Natural killer cell (primary cell): ENCODE measurements around the gene ANKRD13A. TPM values are rescaled to one million over a fixed set of nuclear protein-coding genes. Genes with fewer than 3 reads are reported as not detected.

Experiments used
- ATAC-seq, 3 donors: fragments of 150-1000 bp in 2 of 3; fragments of 200-7000 bp in 1 of 3; cut with Tn5 transposase; 1 replicate in 1 of 3; 2 replicates in 2 of 3; pipeline ENCODE4 v1.10.0; 2021; ENCODE audit warnings: mild to moderate bottlenecking in 2 of 3, moderate library complexity in 2 of 3
- DNase-seq, 2 donors: peaks; one replicate each; pipeline versions ENCODE4 v3.0.0 to v3.0.0-alpha.2; 2013 to 2021; ENCODE audit warnings: mixed read lengths in 1 of 2
- H3K27ac ChIP-seq: one replicate; pipeline ENCODE4 v1.5.1; 2013; ENCODE audit warnings: mild to moderate bottlenecking, low read length
- H3K27me3 ChIP-seq: one replicate; pipeline ENCODE4 v1.6.1; 2013; ENCODE audit warnings: low read length; ENCODE audit not compliant: control insufficient read depth, insufficient read depth
- H3K36me3 ChIP-seq: one replicate; pipeline ENCODE4 v1.6.1; 2013; ENCODE audit warnings: low read length; ENCODE audit not compliant: control insufficient read depth, insufficient read depth
- H3K4me1 ChIP-seq: one replicate; pipeline ENCODE4 v1.6.1; 2013; ENCODE audit warnings: low read length; ENCODE audit not compliant: control insufficient read depth, insufficient read depth
- H3K4me3 ChIP-seq: one replicate; pipeline ENCODE4 v1.5.1; 2013; ENCODE audit warnings: low read length
- H3K9me3 ChIP-seq: one replicate; pipeline ENCODE4 v1.6.1; 2013; ENCODE audit warnings: low read length; ENCODE audit not compliant: control insufficient read depth, insufficient read depth
- H3K27ac Mint-ChIP-seq, 2 donors: one replicate each; pipeline ENCODE4 v1.8.0; 2022; ENCODE audit warnings: mild to moderate bottlenecking in 2 of 2, mixed read lengths in 2 of 2, moderate library complexity in 1 of 2
- H3K27me3 Mint-ChIP-seq, 2 donors: one replicate each; pipeline ENCODE4 v1.8.0; 2022; ENCODE audit warnings: low read depth in 2 of 2, mixed read lengths in 2 of 2
- H3K36me3 Mint-ChIP-seq: one replicate; pipeline ENCODE4 v1.8.0; 2022; ENCODE audit warnings: mixed read lengths
- H3K4me1 Mint-ChIP-seq, 2 donors: one replicate each; pipeline ENCODE4 v1.8.0; 2022; ENCODE audit warnings: mixed read lengths in 2 of 2
- H3K4me3 Mint-ChIP-seq: one replicate; pipeline ENCODE4 v1.8.0; 2022; ENCODE audit warnings: mild to moderate bottlenecking, moderate library complexity, mixed read lengths
- H3K9me3 Mint-ChIP-seq, 2 donors: one replicate each; pipeline ENCODE4 v1.8.0; 2022; ENCODE audit warnings: mixed read lengths in 2 of 2
- CTCF ChIP-seq: fragments of 200-600 bp; IDR thresholded peaks from one replicate; pipeline ENCODE4 v1.8.0; 2022; ENCODE audit warnings: antibody characterized with exemption
- WGBS: methylation state at CpG from one replicate; pipeline ENCODE4 v1.1.7; 2013; ENCODE audit warnings: missing lambda C conversion rate; ENCODE audit not compliant: insufficient coverage; 5-methylcytosine and 5-hydroxymethylcytosine counted together
- intact Hi-C: fragments of 100-400 bp; cut with micrococcal nuclease; formaldehyde crosslinking; loops from one replicate; pipeline ENCODE4 v1.14.2; 2022
- total RNA-seq, 4 donors: library from RNA; stranded (reverse); fragments of 120-200 nt in 1 of 4; gene quantifications; one replicate each; pipeline versions ENCODE4 v1.2.3 to v1.2.4, GENCODE V29; 2013 to 2022

Gene ANKRD13A
- total RNA-seq, 3 donors from 2014 or later (not counting 1 experiment from before 2014, with no cell fraction given): 74.9 to 93.6 (median 90.7) TPM

- H3K4me1 Mint-ChIP-seq: peaks cover 38 to 58% of the 10 kb centered on the region in 2 donors
- peak overlapping the region; percentile 82 to 96 for H3K27ac Mint-ChIP-seq
- Histone ChIP-seq H3K4me1 (peaks cover 55% of the 10 kb centered on the region), H3K36me3 (peaks cover 2% of the 10 kb centered on the region), H3K27me3 (no peaks in the 10 kb centered on the region), H3K27ac (peak overlapping the region; percentile 50), H3K4me3 (peak overlapping the region; percentile 89), H3K9me3 (no peaks in the 10 kb centered on the region)
- 2% methylated on average over 17 of the region's 17 CpGs for WGBS
- no peak for TF ChIP-seq CTCF
- ATAC-seq (no peak), DNase-seq (peak; percentile 22 to 51)
- peak overlapping the region; percentile 97 for H3K4me3 Mint-ChIP-seq
- intact Hi-C loops: loop anchor here (5.0 to 10.0 kb wide), 5 partner anchors 47 to 428 kb away; partner anchors contain the start of genes C12orf76, FAM222A, GLTP and MMAB
- H3K36me3 Mint-ChIP-seq: no peaks in the 10 kb centered on the region
- H3K27me3 Mint-ChIP-seq: no peaks in the 10 kb centered on the region
- H3K9me3 Mint-ChIP-seq: no peaks in the 10 kb centered on the region
These were observed 814 bp downstream of the ANKRD13A start for GRCh38 chr12:109999983-110000505.

DNA sequence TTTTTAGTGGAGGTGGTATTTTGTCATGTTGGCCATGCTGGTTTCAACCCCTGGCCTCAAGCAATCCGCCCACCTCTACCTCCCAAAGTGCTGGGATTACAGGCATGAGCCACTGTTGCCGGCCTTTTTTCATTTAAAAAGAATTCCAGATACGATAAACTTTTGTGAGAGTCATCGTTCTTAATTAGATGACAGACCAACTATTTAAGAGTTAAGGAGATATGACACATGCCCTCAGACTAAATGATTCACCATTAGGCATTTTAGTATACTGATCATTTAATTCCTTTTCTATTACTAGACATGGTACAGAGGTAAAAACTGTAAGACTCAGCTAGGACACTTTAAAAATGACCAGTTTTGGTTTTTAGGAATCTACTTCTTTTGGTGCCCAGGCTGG lies 2.4 kb downstream of the ANKRD13A start:
- no peaks in the 10 kb centered on the region for H3K9me3 Mint-ChIP-seq
- H3K4me1 Mint-ChIP-seq: peaks cover 42 to 60% of the 10 kb centered on the region in 2 donors
- Histone ChIP-seq H3K4me3 (no peak overlapping the region), H3K4me1 (peaks cover 55% of the 10 kb centered on the region), H3K9me3 (no peaks in the 10 kb centered on the region), H3K36me3 (peaks cover 2% of the 10 kb centered on the region), H3K27me3 (no peaks in the 10 kb centered on the region), H3K27ac (no peak overlapping the region)
- ATAC-seq (no peak), DNase-seq (no peak)
- no peaks in the 10 kb centered on the region for H3K27me3 Mint-ChIP-seq
- H3K27ac Mint-ChIP-seq: no peak overlapping the region
- intact Hi-C loops: no loop called here
- WGBS: 87% methylated on average over 4 of the region's 4 CpGs
- H3K4me3 Mint-ChIP-seq: peak overlapping the region; percentile 97
- no peaks in the 10 kb centered on the region for H3K36me3 Mint-ChIP-seq
- no peak for TF ChIP-seq CTCF

- no peaks in the 10 kb centered on the region for H3K9me3 ChIP-seq
- Mint-ChIP-seq H3K9me3 (no peaks in the 10 kb centered on the region), H3K4me1 (peaks cover 34 to 53% of the 10 kb centered on the region in 2 donors), H3K36me3 (no peaks in the 10 kb centered on the region), H3K27ac (peak overlapping the region; percentile 18 to 40), H3K4me3 (peak overlapping the region; percentile 37), H3K27me3 (no peaks in the 10 kb centered on the region)
- ATAC-seq (no peak), DNase-seq (no peak)
- no peak for TF ChIP-seq CTCF
- H3K4me3 ChIP-seq: no peak overlapping the region
- no peaks in the 10 kb centered on the region for H3K27me3 ChIP-seq
- peaks cover 2% of the 10 kb centered on the region for H3K36me3 ChIP-seq
- H3K27ac ChIP-seq: peak overlapping the region; percentile 13
- intact Hi-C loops: no loop called here
- 89% methylated on average over 8 of the region's 8 CpGs for WGBS
- peaks cover 52% of the 10 kb centered on the region for H3K4me1 ChIP-seq
These were observed 3.7 kb downstream of the ANKRD13A start for GRCh38 chr12:110002676-110003515.
